ENCODE results near the gene SERPIND1.
A peak's percentile ranks its signal among the peaks of the same experiment; 100 is the strongest.

The SERPIND1 gene

DNA sequence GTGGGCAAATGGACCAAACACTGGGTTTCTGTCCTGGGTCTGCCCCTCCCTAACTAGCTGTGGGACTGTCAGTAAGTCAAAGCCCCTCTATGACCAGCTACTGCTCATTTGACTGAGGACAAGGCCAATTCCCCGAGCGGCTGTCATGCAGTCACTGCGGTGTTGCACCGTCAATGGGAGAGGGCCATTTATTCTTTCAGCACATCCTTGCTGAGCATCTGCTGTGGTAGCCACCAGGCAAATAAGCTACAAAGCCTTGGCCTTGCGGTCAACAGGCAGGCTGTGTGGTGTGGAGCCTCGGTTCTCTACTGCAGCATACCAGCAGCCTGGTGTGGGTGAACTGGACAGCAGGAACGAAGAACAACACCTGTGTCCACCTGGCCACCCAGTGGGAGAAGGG is 25.8 kb upstream of the SERPIND1 start:
- DNase-seq (ENCODE audit: low read depth) = no peak
- TF ChIP-seq, protein P1, sequence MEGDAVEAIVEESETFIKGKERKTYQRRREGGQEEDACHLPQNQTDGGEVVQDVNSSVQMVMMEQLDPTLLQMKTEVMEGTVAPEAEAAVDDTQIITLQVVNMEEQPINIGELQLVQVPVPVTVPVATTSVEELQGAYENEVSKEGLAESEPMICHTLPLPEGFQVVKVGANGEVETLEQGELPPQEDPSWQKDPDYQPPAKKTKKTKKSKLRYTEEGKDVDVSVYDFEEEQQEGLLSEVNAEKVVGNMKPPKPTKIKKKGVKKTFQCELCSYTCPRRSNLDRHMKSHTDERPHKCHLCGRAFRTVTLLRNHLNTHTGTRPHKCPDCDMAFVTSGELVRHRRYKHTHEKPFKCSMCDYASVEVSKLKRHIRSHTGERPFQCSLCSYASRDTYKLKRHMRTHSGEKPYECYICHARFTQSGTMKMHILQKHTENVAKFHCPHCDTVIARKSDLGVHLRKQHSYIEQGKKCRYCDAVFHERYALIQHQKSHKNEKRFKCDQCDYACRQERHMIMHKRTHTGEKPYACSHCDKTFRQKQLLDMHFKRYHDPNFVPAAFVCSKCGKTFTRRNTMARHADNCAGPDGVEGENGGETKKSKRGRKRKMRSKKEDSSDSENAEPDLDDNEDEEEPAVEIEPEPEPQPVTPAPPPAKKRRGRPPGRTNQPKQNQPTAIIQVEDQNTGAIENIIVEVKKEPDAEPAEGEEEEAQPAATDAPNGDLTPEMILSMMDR (conservative IDR thresholded peaks at IDR 0.05; ENCODE audit: control insufficient read depth, insufficient read depth, low read depth, low read length) = no peak
- no peak overlapping the region for H3K4me3 ChIP-seq (ENCODE audit: control insufficient read depth, low read depth, low read length)

DNA sequence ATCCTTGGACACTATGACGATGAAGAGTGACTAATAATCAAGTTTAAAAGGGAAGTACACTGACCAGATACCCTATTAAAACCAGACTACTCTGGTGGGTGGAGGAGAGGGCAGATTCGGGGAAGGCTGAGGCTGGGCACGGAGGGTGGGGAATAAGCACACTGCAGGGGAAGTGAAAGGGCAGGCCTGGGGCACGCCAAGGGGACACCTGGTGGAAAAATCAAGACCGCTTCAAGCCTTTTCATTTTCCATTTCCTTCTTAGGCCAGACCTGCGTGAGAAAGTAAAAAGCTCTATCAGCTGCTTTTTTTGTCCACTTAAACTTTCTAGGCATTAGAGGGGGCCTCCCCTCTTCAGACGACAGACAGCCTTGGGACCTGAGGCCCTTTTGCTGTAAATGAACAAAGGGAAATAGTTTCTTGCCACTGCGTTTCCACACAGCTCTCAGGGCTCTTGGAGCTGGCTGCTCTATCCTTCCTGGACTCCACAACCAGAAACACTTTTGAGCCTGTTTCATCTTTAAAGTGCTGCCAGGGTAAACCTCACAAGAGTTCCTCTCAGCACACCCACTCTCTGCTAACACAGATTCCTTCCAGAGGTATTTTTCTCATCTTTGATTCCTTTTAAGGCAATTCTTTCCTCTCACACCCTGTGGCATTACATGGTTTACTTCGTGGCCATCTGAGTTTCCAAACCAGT is 25.0 kb upstream of the SERPIND1 start:
- DNase-seq (ENCODE audit: low read depth) = no peak
- H3K4me3 ChIP-seq (ENCODE audit: control insufficient read depth, low read depth, low read length) = no peak overlapping the region
- TF ChIP-seq, protein P1 (conservative IDR thresholded peaks at IDR 0.05; ENCODE audit: control insufficient read depth, insufficient read depth, low read depth, low read length) = no peak

DNA sequence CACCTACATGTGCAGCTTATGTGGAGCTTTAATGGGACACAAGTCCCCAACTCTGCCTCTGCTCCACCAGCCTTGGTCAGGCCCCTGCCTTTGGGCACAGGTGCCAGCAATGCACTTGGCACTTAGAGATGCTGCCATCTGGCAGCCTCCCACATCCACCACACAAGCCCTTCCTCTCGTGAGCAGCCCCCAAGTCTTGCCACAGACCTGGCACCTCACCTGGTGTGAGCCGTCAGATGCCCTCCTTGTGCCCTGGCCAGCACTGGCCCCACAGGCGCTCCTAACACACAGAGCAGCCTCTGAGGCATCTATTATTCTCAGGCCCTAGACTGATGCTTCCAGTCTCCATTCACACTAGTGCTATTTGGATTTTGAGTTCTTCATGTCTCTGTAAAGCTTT is 24.5 kb upstream of the SERPIND1 start:
- no peak for DNase-seq (ENCODE audit: low read depth)
- H3K4me3 ChIP-seq (ENCODE audit: control insufficient read depth, low read depth, low read length) = no peak overlapping the region
- TF ChIP-seq, protein P1 (conservative IDR thresholded peaks at IDR 0.05; ENCODE audit: control insufficient read depth, insufficient read depth, low read depth, low read length) = no peak

DNA sequence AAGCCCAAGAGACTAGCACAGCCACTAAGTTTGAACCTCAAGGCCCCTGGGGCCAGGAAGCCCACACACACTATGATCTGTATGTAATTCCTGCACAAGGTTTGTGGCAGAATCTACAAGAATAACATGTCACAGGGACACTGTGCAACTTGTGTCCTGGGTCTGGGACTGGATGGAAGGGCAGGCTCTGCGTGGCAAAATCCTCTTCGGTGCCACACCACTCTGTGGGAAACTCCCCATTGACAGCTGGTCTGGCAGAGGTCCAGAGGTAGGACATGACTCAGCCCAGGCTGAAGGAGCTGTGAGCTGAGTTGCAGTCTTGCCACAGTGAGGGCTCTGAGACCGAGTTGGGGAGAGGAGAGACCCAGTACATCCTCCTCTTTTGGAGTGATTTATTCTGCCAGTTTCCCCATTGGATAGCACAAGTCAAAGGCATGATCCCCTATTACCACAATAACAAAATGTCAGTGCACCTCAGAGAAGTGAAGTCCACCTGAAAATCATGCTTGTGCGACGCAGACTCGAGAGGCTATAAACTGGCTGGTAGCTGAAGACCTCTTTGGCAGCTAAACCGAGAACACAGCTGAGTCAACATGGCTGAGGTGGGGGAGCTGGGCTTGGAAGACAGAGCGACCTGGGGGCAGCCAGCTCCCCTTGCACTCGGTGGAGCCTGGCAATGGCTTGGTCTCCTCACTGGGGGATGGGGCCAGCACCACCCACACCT is 23.3 kb upstream of the SERPIND1 start:
- DNase-seq (ENCODE audit: low read depth) = peak; percentile 83
- TF ChIP-seq, protein P1 (conservative IDR thresholded peaks at IDR 0.05; ENCODE audit: control insufficient read depth, insufficient read depth, low read depth, low read length) = no peak
- H3K4me3 ChIP-seq (ENCODE audit: control insufficient read depth, low read depth, low read length) = no peak overlapping the region

- TF ChIP-seq, protein P1 (conservative IDR thresholded peaks at IDR 0.05; ENCODE audit: control insufficient read depth, insufficient read depth, low read depth, low read length) = no peak
- DNase-seq (ENCODE audit: low read depth) = no peak
- no peak overlapping the region for H3K4me3 ChIP-seq (ENCODE audit: control insufficient read depth, low read depth, low read length)
Measured at GRCh38 chr22:20751185-20751851, 22.6 kb upstream of the SERPIND1 start.

DNA sequence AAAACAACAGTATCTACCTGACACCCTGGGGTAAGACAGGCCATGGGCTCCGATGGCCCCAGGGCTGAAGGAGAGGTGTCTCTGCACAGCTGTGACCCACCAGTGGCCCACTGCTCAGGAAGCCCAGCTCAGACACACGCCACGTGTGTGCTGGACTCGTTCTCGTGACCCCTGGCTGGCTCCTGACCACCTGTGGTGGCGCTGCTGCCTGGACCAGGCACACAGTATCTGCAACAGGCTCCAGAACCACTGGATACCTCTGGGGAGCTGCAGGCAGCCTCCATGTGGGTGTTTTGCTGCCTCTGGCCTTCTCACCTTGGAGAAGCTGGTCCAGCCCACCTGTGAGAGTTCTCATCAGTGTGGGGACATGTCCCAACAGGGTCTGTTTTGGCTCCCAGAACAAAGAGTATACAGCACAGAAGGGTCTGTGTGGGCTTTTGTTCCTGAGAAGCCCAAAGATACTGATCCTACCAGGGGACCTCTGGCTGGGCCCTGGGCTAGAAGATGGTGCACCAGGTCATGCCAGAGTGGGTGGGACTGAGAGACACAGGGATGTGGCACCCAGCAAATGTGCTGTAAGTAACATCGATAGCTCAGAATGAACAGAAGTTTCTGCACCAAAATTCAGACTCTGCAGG is 21.7 kb upstream of the SERPIND1 start:
- TF ChIP-seq, protein P1 (conservative IDR thresholded peaks at IDR 0.05; ENCODE audit: control insufficient read depth, insufficient read depth, low read depth, low read length) = no peak
- no peak overlapping the region for H3K4me3 ChIP-seq (ENCODE audit: control insufficient read depth, low read depth, low read length)
- no peak for DNase-seq (ENCODE audit: low read depth)
